ENCODE data around the gene TBC1D2. TPM values are rescaled to one million over a fixed set of nuclear protein-coding genes. Genes with fewer than 3 reads are reported as not detected.

TBC1D2 gene
- total RNA-seq, 4 donors from 2014 or later: 4.9 to 9.8 (median 7.8) TPM

- no peak for ATAC-seq
- no peaks in the 10 kb centered on the region for H3K4me1 ChIP-seq
- no peaks in the 10 kb centered on the region for H3K9me3 ChIP-seq
- no peak overlapping the region for H3K4me3 ChIP-seq
- 86 to 92% methylated on average over 4 to 7 of the region's 7 CpGs for WGBS, 2 donors (ENCODE audit: low coverage in 1 of 2)
- no peaks in the 10 kb centered on the region for H3K36me3 ChIP-seq
- H3K27me3 ChIP-seq: no peaks in the 10 kb centered on the region
- no peak overlapping the region for H3K27ac ChIP-seq
- TF ChIP-seq CTCF (IDR thresholded peaks at IDR 0.05) (no peak), EP300 (IDR thresholded peaks at IDR 0.05) (no peak), POLR2AphosphoS5 (IDR thresholded peaks at IDR 0.05) (no peak), POLR2A (IDR thresholded peaks at IDR 0.05) (no peak)
These were observed 90.5 kb downstream of the TBC1D2 start for GRCh38 chr9:98164912-98165311.

GRCh38 chr9:98162613-98163012 is 92.8 kb downstream of the TBC1D2 start:
- no peak overlapping the region for H3K4me3 ChIP-seq
- H3K36me3 ChIP-seq: no peaks in the 10 kb centered on the region
- WGBS, 2 donors (ENCODE audit: low coverage in 1 of 2): 97% methylated on average over 7 of the region's 12 CpGs; no CpG with 5 or more reads in 1 of the 2 donors
- no peaks in the 10 kb centered on the region for H3K9me3 ChIP-seq
- no peak for TF ChIP-seq EP300 (IDR thresholded peaks at IDR 0.05)
- no peak for TF ChIP-seq POLR2A (IDR thresholded peaks at IDR 0.05)
- TF ChIP-seq POLR2AphosphoS5 (IDR thresholded peaks at IDR 0.05): no peak
- TF ChIP-seq CTCF (IDR thresholded peaks at IDR 0.05): no peak
- H3K27me3 ChIP-seq: no peaks in the 10 kb centered on the region
- no peaks in the 10 kb centered on the region for H3K4me1 ChIP-seq
- ATAC-seq: no peak
- H3K27ac ChIP-seq: no peak overlapping the region

- Histone ChIP-seq H3K27ac (no peak overlapping the region), H3K4me3 (no peak overlapping the region), H3K27me3 (no peaks in the 10 kb centered on the region), H3K36me3 (no peaks in the 10 kb centered on the region), H3K9me3 (no peaks in the 10 kb centered on the region), H3K4me1 (no peaks in the 10 kb centered on the region)
- TF ChIP-seq POLR2AphosphoS5 (IDR thresholded peaks at IDR 0.05) (no peak), POLR2A (IDR thresholded peaks at IDR 0.05) (no peak), EP300 (IDR thresholded peaks at IDR 0.05) (no peak), CTCF (IDR thresholded peaks at IDR 0.05) (no peak)
- WGBS, 2 donors (ENCODE audit: low coverage in 1 of 2): 67 to 82% methylated on average over 1 to 2 of the region's 4 CpGs
- ATAC-seq: no peak
These were observed 93.6 kb downstream of the TBC1D2 start for GRCh38 chr9:98161851-98162250.

- no peak for ATAC-seq
- Histone ChIP-seq H3K4me1 (no peaks in the 10 kb centered on the region), H3K36me3 (no peaks in the 10 kb centered on the region), H3K9me3 (no peaks in the 10 kb centered on the region), H3K27ac (no peak overlapping the region), H3K27me3 (no peaks in the 10 kb centered on the region), H3K4me3 (no peak overlapping the region)
- TF ChIP-seq POLR2AphosphoS5 (IDR thresholded peaks at IDR 0.05) (no peak), EP300 (IDR thresholded peaks at IDR 0.05) (no peak), CTCF (IDR thresholded peaks at IDR 0.05) (no peak), POLR2A (IDR thresholded peaks at IDR 0.05) (no peak)
- 33% methylated on average over 1 of the region's 6 CpGs; no CpG with 5 or more reads in 1 of the 2 donors for WGBS, 2 donors (ENCODE audit: low coverage in 1 of 2)
These were observed 95.7 kb downstream of the TBC1D2 start for GRCh38 chr9:98159790-98160189.

- 74 to 85% methylated on average over 3 to 5 of the region's 5 CpGs for WGBS, 2 donors (ENCODE audit: low coverage in 1 of 2)
- TF ChIP-seq POLR2AphosphoS5 (IDR thresholded peaks at IDR 0.05) (no peak), CTCF (IDR thresholded peaks at IDR 0.05) (no peak), EP300 (IDR thresholded peaks at IDR 0.05) (no peak), POLR2A (IDR thresholded peaks at IDR 0.05) (no peak)
- Histone ChIP-seq H3K9me3 (no peaks in the 10 kb centered on the region), H3K4me3 (no peak overlapping the region), H3K36me3 (no peaks in the 10 kb centered on the region), H3K27me3 (no peaks in the 10 kb centered on the region), H3K27ac (no peak overlapping the region), H3K4me1 (no peaks in the 10 kb centered on the region)
- ATAC-seq: no peak
These were observed 96.1 kb downstream of the TBC1D2 start for GRCh38 chr9:98159301-98159700.

Data from gastroesophageal sphincter (tissue), 4 donors.